Thyroid gland (tissue), 4 donors: ENCODE results near the gene BPHL. TPM values are rescaled to one million over a fixed set of nuclear protein-coding genes. Genes with fewer than 3 reads are reported as not detected.
"Not testable (repeated sequence)": the region's sequence is repeated elsewhere in the genome, so short reads cannot be mapped to it uniquely, and the experiment has no call there.

Experiments used
- DNase-seq, 2 donors: peaks; one replicate each; pipeline ENCODE4 v3.0.0-alpha.2; 2019
- H3K27ac ChIP-seq, 3 donors: fragments of 200-600 bp; sonication (generic); 1 replicate in 2 of 3; 2 replicates in 1 of 3; pipeline ENCODE4 v1.5.1; 2016 to 2019; ENCODE audit warnings: mild to moderate bottlenecking in 1 of 3, moderate library complexity in 1 of 3
- H3K27me3 ChIP-seq: fragments of 200-600 bp; sonication (generic); one replicate; pipeline ENCODE4 v1.5.1; 2019
- H3K36me3 ChIP-seq, 2 donors: fragments of 200-600 bp; sonication (generic); one replicate each; pipeline ENCODE4 v1.5.1; 2016 to 2019
- H3K4me1 ChIP-seq, 2 donors: fragments of 200-600 bp; sonication (generic); one replicate each; pipeline ENCODE4 v1.5.1; 2017 to 2019
- H3K4me3 ChIP-seq, 3 donors: fragments of 200-600 bp; sonication (generic); replicated peaks in 1 of 3; 1 replicate in 2 of 3; 2 replicates in 1 of 3; pipeline ENCODE4 v1.5.1; 2016; ENCODE audit warnings: mild to moderate bottlenecking in 1 of 3
- H3K9me3 ChIP-seq: fragments of 200-600 bp; sonication (generic); one replicate; pipeline ENCODE4 v1.5.1; 2017
- POLR2A ChIP-seq, 2 donors: fragments of 450-650 bp; IDR thresholded peaks; one replicate each; pipeline ENCODE4 v1.6.1; 2017; ENCODE audit warnings: antibody characterized with exemption in 2 of 2, mild to moderate bottlenecking in 2 of 2, moderate library complexity in 1 of 2
- WGBS, 2 donors: methylation state at CpG; one replicate each; pipeline ENCODE4 v1.1.5; 2017; 5-methylcytosine and 5-hydroxymethylcytosine counted together
- intact Hi-C: fragments of 100-400 bp; cut with DNase I; formaldehyde crosslinking; loops from one replicate; pipeline ENCODE4 v1.15.1; 2023
- total RNA-seq, 4 donors: library from RNA; depleted of rRNA; stranded (reverse); fragments of >200 nt; gene quantifications; one replicate each; pipeline ENCODE4 v1.2.3, GENCODE V29; 2016
- TF ChIP-seq, protein P1 (sequence below), 6 experiments: fragments of 200-600 bp in 3 of 6; fragments of 450-650 bp in 3 of 6; sonication (generic) in 3 of 6; IDR thresholded peaks; one replicate each; pipeline ENCODE4 v1.5.1; 2016 to 2019; ENCODE audit warnings: antibody characterized with exemption in 6 of 6, mild to moderate bottlenecking in 2 of 6, inconsistent platforms in 1 of 6, moderate library complexity in 1 of 6

BPHL gene
- total RNA-seq, 4 donors from 2014 or later = 8.6 to 17.5 (median 11.9) TPM

DNA sequence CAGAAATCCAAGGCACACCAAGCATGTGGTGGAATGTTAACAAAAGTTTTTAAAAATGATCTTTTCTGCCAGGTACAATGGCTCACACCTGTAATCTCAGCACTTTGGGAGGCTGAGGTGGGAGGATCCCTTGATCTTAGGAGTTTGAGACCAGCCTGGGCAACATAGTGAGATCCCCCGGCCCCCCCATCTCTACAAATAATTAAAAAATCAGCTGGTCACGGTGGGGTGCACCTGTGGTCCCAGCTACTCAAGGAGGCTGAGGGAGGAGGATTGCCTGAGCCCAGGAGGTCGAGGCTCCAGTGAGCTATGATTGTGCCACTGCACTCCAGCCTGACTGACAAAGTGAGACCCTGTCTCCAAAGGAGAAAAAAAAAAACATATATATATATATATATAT, 42.2 kb upstream of the BPHL start:
- Histone ChIP-seq H3K4me3 (no peak overlapping the region), H3K36me3 (peaks cover 29 to 34% of the 10 kb centered on the region in 2 donors), H3K27me3 (no peaks in the 10 kb centered on the region), H3K27ac (no peak overlapping the region), H3K9me3 (no peaks in the 10 kb centered on the region), H3K4me1 (peaks cover 15 to 16% of the 10 kb centered on the region in 2 donors)
- TF ChIP-seq POLR2A (IDR thresholded peaks at IDR 0.05) = no peak
- TF ChIP-seq, protein P1, sequence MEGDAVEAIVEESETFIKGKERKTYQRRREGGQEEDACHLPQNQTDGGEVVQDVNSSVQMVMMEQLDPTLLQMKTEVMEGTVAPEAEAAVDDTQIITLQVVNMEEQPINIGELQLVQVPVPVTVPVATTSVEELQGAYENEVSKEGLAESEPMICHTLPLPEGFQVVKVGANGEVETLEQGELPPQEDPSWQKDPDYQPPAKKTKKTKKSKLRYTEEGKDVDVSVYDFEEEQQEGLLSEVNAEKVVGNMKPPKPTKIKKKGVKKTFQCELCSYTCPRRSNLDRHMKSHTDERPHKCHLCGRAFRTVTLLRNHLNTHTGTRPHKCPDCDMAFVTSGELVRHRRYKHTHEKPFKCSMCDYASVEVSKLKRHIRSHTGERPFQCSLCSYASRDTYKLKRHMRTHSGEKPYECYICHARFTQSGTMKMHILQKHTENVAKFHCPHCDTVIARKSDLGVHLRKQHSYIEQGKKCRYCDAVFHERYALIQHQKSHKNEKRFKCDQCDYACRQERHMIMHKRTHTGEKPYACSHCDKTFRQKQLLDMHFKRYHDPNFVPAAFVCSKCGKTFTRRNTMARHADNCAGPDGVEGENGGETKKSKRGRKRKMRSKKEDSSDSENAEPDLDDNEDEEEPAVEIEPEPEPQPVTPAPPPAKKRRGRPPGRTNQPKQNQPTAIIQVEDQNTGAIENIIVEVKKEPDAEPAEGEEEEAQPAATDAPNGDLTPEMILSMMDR (IDR thresholded peaks at IDR 0.05) = no peak
- DNase-seq = no peak
- 85% methylated on average over 3 of the region's 3 CpGs for whole genome bisulfite sequencing, 2 donors
- intact Hi-C loops = no loop called here

DNA sequence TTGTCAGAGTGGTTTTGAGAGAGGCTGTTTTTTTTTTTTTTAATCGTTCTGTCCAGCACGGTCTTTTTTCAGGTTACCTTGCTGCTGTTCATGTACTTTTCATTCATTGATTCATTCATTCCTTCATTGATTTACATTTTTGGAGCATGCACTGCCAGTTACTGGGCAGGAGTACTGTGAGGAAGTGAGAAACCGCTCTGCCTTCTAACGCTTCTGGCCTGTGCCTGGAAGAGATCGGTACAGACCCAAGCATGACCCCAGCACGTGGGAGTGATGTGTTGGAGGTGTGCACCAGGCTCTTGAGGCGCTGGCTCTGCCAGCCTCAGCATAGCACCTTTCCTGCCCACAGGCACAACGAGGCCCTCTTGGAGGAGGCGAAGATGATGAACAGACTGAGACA, 41.1 kb upstream of the BPHL start:
- 71 to 77% methylated on average over 9 of the region's 9 CpGs for WGBS, 2 donors
- intact Hi-C loops = no loop called here
- Histone ChIP-seq H3K27me3 (no peaks in the 10 kb centered on the region), H3K36me3 (peaks cover 29 to 35% of the 10 kb centered on the region in 2 donors), H3K9me3 (no peaks in the 10 kb centered on the region), H3K27ac (no peak overlapping the region), H3K4me3 (no peak overlapping the region), H3K4me1 (peaks cover 11 to 14% of the 10 kb centered on the region in 2 donors)
- TF ChIP-seq, protein P1 (IDR thresholded peaks at IDR 0.05) = no peak
- no peak for TF ChIP-seq POLR2A (IDR thresholded peaks at IDR 0.05)
- DNase-seq = no peak

DNA sequence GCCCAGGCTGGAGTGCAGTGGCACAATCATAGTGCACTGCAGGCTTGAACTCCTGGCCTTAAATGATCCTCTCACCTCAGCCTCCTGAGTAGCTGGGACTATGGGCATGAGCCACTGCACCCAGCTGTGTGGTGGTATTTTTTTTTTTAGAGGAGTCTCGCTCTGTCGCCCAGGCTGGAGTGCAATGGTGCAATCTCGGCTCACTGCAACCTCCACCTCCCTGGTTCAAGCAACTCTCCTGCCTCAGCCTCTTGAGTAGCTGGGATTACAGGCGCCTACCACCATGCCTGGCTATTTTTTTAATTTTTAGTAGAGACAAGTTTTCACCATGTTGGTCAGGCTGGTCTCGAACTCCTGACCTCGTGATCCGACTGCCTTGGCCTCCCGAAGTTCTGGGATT, 39.6 kb upstream of the BPHL start:
- H3K27ac ChIP-seq, H3K27me3 ChIP-seq, DNase-seq, H3K4me3 ChIP-seq, intact Hi-C loops, H3K9me3 ChIP-seq: not testable (repeated sequence)
- peaks cover 38 to 44% of the 10 kb centered on the region in 2 donors for H3K36me3 ChIP-seq
- WGBS, 2 donors = 97 to 98% methylated on average over 8 of the region's 8 CpGs
- peaks cover 11 to 14% of the 10 kb centered on the region in 2 donors for H3K4me1 ChIP-seq

DNA sequence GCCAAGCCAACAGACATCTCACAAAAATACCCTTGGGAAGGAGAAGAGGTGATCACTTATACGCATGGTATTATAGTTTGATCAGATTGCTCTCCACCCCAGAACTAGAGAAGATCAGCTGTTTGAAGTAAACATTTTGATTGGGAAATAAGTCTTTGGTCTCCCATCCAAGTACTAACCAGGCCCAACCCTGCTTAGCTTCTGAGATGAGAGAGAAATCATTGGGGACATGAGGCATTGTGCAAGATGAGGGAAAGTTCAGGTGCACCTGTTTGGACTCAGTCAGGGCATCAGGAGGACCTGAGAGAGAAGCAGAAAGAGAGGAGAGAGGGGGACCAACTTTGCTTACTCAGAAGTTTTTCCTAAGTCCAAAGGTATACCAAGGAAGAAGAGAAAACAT, 38.8 kb upstream of the BPHL start:
- intact Hi-C loops = no loop called here
- Histone ChIP-seq H3K9me3 (no peaks in the 10 kb centered on the region), H3K36me3 (peaks cover 42 to 47% of the 10 kb centered on the region in 2 donors), H3K4me3 (no peak overlapping the region), H3K27ac (no peak overlapping the region), H3K27me3 (no peaks in the 10 kb centered on the region), H3K4me1 (peaks cover 11 to 14% of the 10 kb centered on the region in 2 donors)
- no peak for TF ChIP-seq POLR2A (IDR thresholded peaks at IDR 0.05)
- TF ChIP-seq, protein P1 (IDR thresholded peaks at IDR 0.05) = no peak
- WGBS, 2 donors = 100% methylated on average over 1 of the region's 1 CpG
- DNase-seq = no peak

DNA sequence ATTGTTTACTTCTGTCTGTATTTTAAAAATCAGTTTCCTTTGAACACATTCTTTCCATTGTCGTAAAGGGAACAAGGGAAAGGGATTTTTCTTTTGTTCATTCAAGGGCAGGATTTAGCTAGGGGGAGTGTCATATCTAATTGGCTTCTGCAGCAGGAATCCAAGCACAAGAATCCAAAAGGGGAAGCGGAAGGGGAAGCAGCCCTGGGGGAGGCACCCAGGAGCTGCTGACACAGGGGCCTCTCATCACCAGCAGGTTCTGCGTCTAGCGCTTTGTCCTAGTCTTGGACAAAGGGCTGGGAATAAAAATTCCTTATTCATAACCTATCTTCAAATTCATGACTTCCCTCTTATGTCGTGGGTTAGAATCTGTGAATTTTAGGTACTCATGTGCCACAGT, 36.6 kb upstream of the BPHL start:
- 96 to 98% methylated on average over 5 of the region's 5 CpGs for WGBS, 2 donors
- H3K36me3 ChIP-seq = peaks cover 49 to 53% of the 10 kb centered on the region in 2 donors
- no peak overlapping the region for H3K27ac ChIP-seq
- no peak overlapping the region for H3K4me3 ChIP-seq
- intact Hi-C loops = no loop called here
- no peaks in the 10 kb centered on the region for H3K9me3 ChIP-seq
- no peaks in the 10 kb centered on the region for H3K4me1 ChIP-seq
- TF ChIP-seq POLR2A (IDR thresholded peaks at IDR 0.05) = no peak
- TF ChIP-seq, protein P1 (IDR thresholded peaks at IDR 0.05) = no peak
- DNase-seq = no peak
- H3K27me3 ChIP-seq = no peaks in the 10 kb centered on the region

DNA sequence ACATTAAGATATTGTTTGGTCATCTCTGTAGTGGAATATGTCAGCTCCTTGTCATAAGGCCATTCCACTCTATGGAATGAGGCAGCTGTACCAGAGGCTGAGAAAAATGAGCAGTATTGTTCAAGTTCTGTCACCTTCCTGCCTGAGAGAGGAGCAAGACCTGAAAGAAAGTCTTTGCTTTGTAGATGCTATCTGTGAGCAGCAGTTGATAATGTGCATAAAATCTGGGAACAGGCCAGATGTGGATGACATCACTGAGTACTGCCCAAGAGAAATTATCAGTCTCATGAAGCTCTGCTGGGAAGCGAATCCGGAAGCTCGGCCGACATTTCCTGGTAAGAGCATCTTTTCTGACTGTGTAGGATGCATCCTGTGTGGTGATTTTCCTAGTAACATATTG, 33.4 kb upstream of the BPHL start:
- Histone ChIP-seq H3K27me3 (no peaks in the 10 kb centered on the region), H3K4me3 (no peak overlapping the region), H3K4me1 (no peaks in the 10 kb centered on the region), H3K27ac (no peak overlapping the region), H3K36me3 (peaks cover 22 to 33% of the 10 kb centered on the region in 2 donors), H3K9me3 (no peaks in the 10 kb centered on the region)
- TF ChIP-seq POLR2A (IDR thresholded peaks at IDR 0.05) = no peak
- TF ChIP-seq, protein P1 (IDR thresholded peaks at IDR 0.05) = no peak
- no peak for DNase-seq
- intact Hi-C loops = no loop called here
- 94 to 97% methylated on average over 4 of the region's 4 CpGs for WGBS, 2 donors
